Right lobe of liver (tissue), 4 donors: ENCODE data around the gene PRDM16.

Experiments
- CTCF ChIP-seq, 4 donors: fragments of 200-600 bp in 3 of 4; fragments of 450-650 bp in 1 of 4; IDR thresholded peaks; one replicate each; pipeline versions ENCODE4 v1.5.1 to v1.8.0; 2016 to 2022; ENCODE audit warnings: antibody characterized with exemption in 4 of 4, mild to moderate bottlenecking in 2 of 4
- POLR2A ChIP-seq: fragments of 450-650 bp; IDR thresholded peaks from one replicate; pipeline ENCODE4 v1.6.1; 2017; ENCODE audit warnings: antibody characterized with exemption, mild to moderate bottlenecking
- donor health status: DM: no; HTN: no; CAD: no.
- donor health status: DM: no; HTN: no; CAD: no.
- donor health status: DM: no; HTN: yes; CAD: no.

DNA sequence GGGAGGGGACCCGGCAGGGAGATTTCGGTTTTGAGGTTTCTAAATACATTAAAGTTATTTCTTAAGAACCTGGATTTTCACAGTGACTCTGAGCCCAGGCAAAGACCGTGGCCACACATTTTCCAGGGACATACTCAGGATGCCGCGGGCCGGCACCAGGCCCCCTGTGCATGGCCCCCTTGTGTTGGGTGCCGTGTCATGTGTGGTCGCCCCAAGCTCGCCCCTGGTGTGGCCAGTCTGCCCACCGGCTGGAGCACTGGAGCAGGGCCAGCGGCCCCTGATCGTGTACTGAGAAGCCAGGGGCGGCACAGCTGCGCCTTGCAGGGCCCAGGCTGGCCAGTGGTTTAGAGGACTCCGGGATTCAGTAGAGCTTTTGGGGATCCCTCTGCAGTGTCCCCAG, 412.0 kb downstream of the PRDM16 start:
- TF ChIP-seq CTCF (IDR thresholded peaks at IDR 0.05) (no peak), POLR2A (no peak)
